Liver (tissue), 9 donors: ENCODE results near the gene TMEM63C. TPM values are rescaled to one million over a fixed set of nuclear protein-coding genes. Genes with fewer than 3 reads are reported as not detected.

Source experiments
- DNase-seq: peaks from one replicate; pipeline ENCODE4 v3.0.0-alpha.2; 2017; ENCODE audit warnings: low spot score
- H3K27ac ChIP-seq, 2 donors: one replicate each; pipeline ENCODE4 v1.7.0; 2013; ENCODE audit warnings: inconsistent platforms in 2 of 2, low read length in 2 of 2, control low read depth in 1 of 2, low read depth in 1 of 2, mild to moderate bottlenecking in 1 of 2
- H3K27me3 ChIP-seq, 4 donors: one replicate each; pipeline versions ENCODE4 v1.6.1 to v1.7.0; 2013; ENCODE audit warnings: low read length in 3 of 4, inconsistent platforms in 1 of 4, mild to moderate bottlenecking in 1 of 4, moderate library complexity in 1 of 4; ENCODE audit not compliant: control insufficient read depth in 4 of 4, insufficient read depth in 4 of 4
- H3K36me3 ChIP-seq, 4 donors: one replicate each; pipeline versions ENCODE4 v1.6.1 to v1.7.0; 2013; ENCODE audit warnings: low read length in 3 of 4, mild to moderate bottlenecking in 3 of 4, low read depth in 1 of 4, moderate library complexity in 1 of 4; ENCODE audit not compliant: control insufficient read depth in 4 of 4, insufficient read depth in 3 of 4
- H3K4me1 ChIP-seq, 4 donors: one replicate each; pipeline versions ENCODE4 v1.6.1 to v1.7.0; 2013; ENCODE audit warnings: low read length in 3 of 4, mild to moderate bottlenecking in 3 of 4, moderate library complexity in 1 of 4; ENCODE audit not compliant: control insufficient read depth in 4 of 4, insufficient read depth in 4 of 4
- H3K4me3 ChIP-seq, 3 donors: one replicate each; pipeline versions ENCODE4 v1.6.1 to v1.7.0; 2013; ENCODE audit warnings: low read length in 3 of 3, control low read depth in 1 of 3, low read depth in 1 of 3, mild to moderate bottlenecking in 1 of 3
- H3K9ac ChIP-seq, 2 donors: one replicate each; pipeline ENCODE4 v1.7.0; 2013; ENCODE audit warnings: low read length in 2 of 2, mild to moderate bottlenecking in 2 of 2, moderate library complexity in 2 of 2, control low read depth in 1 of 2, low read depth in 1 of 2
- H3K9me3 ChIP-seq, 4 donors: one replicate each; pipeline versions ENCODE4 v1.6.1 to v1.7.0; 2013; ENCODE audit warnings: low read length in 3 of 4; ENCODE audit not compliant: control insufficient read depth in 4 of 4
- EGR1 ChIP-seq, 2 donors: IDR thresholded peaks; 2 replicates each; pipeline ENCODE4 v1.6.1; 2016 to 2018; ENCODE audit warnings: antibody characterized with exemption in 2 of 2, low read depth in 2 of 2
- FOXA1 ChIP-seq: IDR thresholded peaks from 2 replicates; pipeline ENCODE4 v1.6.1; 2016; ENCODE audit warnings: antibody characterized with exemption
- FOXA2 ChIP-seq: IDR thresholded peaks from 2 replicates; pipeline ENCODE4 v1.6.1; 2016; ENCODE audit warnings: antibody characterized with exemption
- GABPA ChIP-seq, 2 donors: IDR thresholded peaks in 1 of 2; conservative IDR thresholded peaks in 1 of 2; 2 replicates each; pipeline ENCODE4 v1.6.1; 2016; ENCODE audit warnings: antibody characterized with exemption in 2 of 2, mild to moderate bottlenecking in 1 of 2, moderate library complexity in 1 of 2
- HNF4A ChIP-seq, 2 donors: conservative IDR thresholded peaks; 2 replicates each; pipeline ENCODE4 v1.6.1; 2016; ENCODE audit warnings: antibody characterized with exemption in 2 of 2, mild to moderate bottlenecking in 2 of 2
- HNF4G ChIP-seq: IDR thresholded peaks from 2 replicates; pipeline ENCODE4 v1.6.1; 2016; ENCODE audit warnings: antibody characterized with exemption
- NR2F2 ChIP-seq: IDR thresholded peaks from 2 replicates; pipeline ENCODE4 v1.6.1; 2016; ENCODE audit warnings: antibody characterized with exemption
- RXRA ChIP-seq, 2 donors: IDR thresholded peaks; 2 replicates each; pipeline ENCODE4 v1.6.1; 2017 to 2018; ENCODE audit warnings: antibody characterized with exemption in 2 of 2, mild to moderate bottlenecking in 1 of 2
- SP1 ChIP-seq: IDR thresholded peaks from 2 replicates; pipeline ENCODE4 v1.6.1; 2018; ENCODE audit warnings: antibody characterized with exemption, mild to moderate bottlenecking
- TAF1 ChIP-seq: conservative IDR thresholded peaks from 2 replicates; pipeline ENCODE4 v1.6.1; 2016; ENCODE audit warnings: antibody characterized with exemption, mild to moderate bottlenecking
- WGBS: extraction: QIAGEN DNeasy Blood & Tissue Kit; methylation state at CpG from one replicate; pipeline ENCODE4 v1.1.7; 2013; 5-methylcytosine and 5-hydroxymethylcytosine counted together
- polyA plus RNA-seq, 2 donors: library from polyadenylated mRNA; stranded (reverse) in 1 of 2; unstranded in 1 of 2; fragments of 200-250 nt in 1 of 2; fragments of >200 nt in 1 of 2; fragmentation: Nextera tagmentation in 1 of 2; extraction: Ambion mirVana in 1 of 2; gene quantifications; one replicate each; pipeline versions ENCODE4 v1.2.1 to v1.2.3, GENCODE V29; 2013 to 2015
- total RNA-seq, 2 donors: library from RNA; depleted of rRNA; stranded (reverse); fragments of >200 nt; gene quantifications; one replicate each; pipeline ENCODE4 v1.2.3, GENCODE V29; 2014
- TF ChIP-seq, protein P1 (sequence below): IDR thresholded peaks from 2 replicates; pipeline ENCODE4 v1.6.1; 2016; ENCODE audit warnings: antibody characterized with exemption
- TF ChIP-seq, protein P2 (sequence below): IDR thresholded peaks from 2 replicates; pipeline ENCODE4 v1.6.1; 2016; ENCODE audit warnings: antibody characterized with exemption
- TF ChIP-seq, protein P3 (sequence below): fragments of 150-350 bp; IDR thresholded peaks from 2 replicates; pipeline ENCODE4 v1.5.1; 2017; ENCODE audit warnings: improper control_type of control experiment, low read depth, low read length; ENCODE audit not compliant: missing input control
- TF ChIP-seq, protein P4 (sequence below): IDR thresholded peaks from 2 replicates; pipeline ENCODE4 v1.6.1; 2016; ENCODE audit warnings: antibody characterized with exemption
- TF ChIP-seq, protein P5 (sequence below): IDR thresholded peaks from 2 replicates; pipeline ENCODE4 v1.6.1; 2016; ENCODE audit warnings: antibody characterized with exemption, mild to moderate bottlenecking
- donor health status: healthy.
- donor health status: healthy.
- donor health status: healthy.
- donor health status: healthy.
- donor health status: healthy.

Gene TMEM63C
- total and polyA plus RNA-seq, 4 donors, result 0.13 to 1.6 (median 0.25) TPM; not detected in 1

DNA sequence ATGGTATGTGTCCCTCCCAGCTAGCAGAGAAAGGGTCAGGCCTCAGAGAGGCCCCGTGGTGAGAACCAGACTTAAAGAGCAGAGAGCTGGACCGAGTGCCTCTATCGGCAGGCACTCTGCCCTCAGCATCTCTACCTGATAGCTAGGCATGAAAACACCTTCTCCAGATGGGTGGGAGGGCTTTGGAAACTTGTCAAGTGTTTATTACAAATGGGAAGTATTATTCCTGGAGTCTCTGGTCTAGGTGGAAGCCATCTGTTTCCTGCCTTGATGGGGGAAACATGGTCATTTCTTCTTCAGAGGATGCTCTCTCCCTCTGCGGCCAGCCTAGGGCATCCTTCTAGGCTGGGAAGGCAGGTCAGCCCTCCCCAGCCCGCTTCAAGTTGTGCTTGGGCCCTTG, 2.3 kb downstream of the TMEM63C start:
- no peak for DNase-seq
- Histone ChIP-seq H3K4me3 (no peak overlapping the region), H3K27me3 (peaks cover 0 to 2% (median 0%) of the 10 kb centered on the region in 4 donors), H3K9me3 (no peaks in the 10 kb centered on the region), H3K27ac (no peak overlapping the region), H3K36me3 (no peaks in the 10 kb centered on the region), H3K4me1 (peaks cover 5 to 11% (median 7%) of the 10 kb centered on the region in 4 donors), H3K9ac (no peak overlapping the region)
- WGBS, result 65% methylated on average over 5 of the region's 5 CpGs
- no peak for TF ChIP-seq EGR1 (IDR thresholded peaks at IDR 0.05; ENCODE audit: low read depth in 2 of 2)
- TF ChIP-seq, protein P1, sequence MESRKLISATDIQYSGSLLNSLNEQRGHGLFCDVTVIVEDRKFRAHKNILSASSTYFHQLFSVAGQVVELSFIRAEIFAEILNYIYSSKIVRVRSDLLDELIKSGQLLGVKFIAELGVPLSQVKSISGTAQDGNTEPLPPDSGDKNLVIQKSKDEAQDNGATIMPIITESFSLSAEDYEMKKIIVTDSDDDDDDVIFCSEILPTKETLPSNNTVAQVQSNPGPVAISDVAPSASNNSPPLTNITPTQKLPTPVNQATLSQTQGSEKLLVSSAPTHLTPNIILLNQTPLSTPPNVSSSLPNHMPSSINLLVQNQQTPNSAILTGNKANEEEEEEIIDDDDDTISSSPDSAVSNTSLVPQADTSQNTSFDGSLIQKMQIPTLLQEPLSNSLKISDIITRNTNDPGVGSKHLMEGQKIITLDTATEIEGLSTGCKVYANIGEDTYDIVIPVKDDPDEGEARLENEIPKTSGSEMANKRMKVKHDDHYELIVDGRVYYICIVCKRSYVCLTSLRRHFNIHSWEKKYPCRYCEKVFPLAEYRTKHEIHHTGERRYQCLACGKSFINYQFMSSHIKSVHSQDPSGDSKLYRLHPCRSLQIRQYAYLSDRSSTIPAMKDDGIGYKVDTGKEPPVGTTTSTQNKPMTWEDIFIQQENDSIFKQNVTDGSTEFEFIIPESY, result no peak
- no peak for TF ChIP-seq FOXA2
- TF ChIP-seq, protein P2, sequence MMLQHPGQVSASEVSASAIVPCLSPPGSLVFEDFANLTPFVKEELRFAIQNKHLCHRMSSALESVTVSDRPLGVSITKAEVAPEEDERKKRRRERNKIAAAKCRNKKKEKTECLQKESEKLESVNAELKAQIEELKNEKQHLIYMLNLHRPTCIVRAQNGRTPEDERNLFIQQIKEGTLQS, result no peak
- TF ChIP-seq, protein P3, sequence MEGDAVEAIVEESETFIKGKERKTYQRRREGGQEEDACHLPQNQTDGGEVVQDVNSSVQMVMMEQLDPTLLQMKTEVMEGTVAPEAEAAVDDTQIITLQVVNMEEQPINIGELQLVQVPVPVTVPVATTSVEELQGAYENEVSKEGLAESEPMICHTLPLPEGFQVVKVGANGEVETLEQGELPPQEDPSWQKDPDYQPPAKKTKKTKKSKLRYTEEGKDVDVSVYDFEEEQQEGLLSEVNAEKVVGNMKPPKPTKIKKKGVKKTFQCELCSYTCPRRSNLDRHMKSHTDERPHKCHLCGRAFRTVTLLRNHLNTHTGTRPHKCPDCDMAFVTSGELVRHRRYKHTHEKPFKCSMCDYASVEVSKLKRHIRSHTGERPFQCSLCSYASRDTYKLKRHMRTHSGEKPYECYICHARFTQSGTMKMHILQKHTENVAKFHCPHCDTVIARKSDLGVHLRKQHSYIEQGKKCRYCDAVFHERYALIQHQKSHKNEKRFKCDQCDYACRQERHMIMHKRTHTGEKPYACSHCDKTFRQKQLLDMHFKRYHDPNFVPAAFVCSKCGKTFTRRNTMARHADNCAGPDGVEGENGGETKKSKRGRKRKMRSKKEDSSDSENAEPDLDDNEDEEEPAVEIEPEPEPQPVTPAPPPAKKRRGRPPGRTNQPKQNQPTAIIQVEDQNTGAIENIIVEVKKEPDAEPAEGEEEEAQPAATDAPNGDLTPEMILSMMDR, result no peak
- no peak for TF ChIP-seq GABPA (IDR thresholded peaks at IDR 0.05 in 1 of 2, conservative IDR thresholded peaks at IDR 0.05 in 1 of 2)
- TF ChIP-seq, protein P4, sequence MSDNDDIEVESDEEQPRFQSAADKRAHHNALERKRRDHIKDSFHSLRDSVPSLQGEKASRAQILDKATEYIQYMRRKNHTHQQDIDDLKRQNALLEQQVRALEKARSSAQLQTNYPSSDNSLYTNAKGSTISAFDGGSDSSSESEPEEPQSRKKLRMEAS, result no peak
- TF ChIP-seq, protein P5, sequence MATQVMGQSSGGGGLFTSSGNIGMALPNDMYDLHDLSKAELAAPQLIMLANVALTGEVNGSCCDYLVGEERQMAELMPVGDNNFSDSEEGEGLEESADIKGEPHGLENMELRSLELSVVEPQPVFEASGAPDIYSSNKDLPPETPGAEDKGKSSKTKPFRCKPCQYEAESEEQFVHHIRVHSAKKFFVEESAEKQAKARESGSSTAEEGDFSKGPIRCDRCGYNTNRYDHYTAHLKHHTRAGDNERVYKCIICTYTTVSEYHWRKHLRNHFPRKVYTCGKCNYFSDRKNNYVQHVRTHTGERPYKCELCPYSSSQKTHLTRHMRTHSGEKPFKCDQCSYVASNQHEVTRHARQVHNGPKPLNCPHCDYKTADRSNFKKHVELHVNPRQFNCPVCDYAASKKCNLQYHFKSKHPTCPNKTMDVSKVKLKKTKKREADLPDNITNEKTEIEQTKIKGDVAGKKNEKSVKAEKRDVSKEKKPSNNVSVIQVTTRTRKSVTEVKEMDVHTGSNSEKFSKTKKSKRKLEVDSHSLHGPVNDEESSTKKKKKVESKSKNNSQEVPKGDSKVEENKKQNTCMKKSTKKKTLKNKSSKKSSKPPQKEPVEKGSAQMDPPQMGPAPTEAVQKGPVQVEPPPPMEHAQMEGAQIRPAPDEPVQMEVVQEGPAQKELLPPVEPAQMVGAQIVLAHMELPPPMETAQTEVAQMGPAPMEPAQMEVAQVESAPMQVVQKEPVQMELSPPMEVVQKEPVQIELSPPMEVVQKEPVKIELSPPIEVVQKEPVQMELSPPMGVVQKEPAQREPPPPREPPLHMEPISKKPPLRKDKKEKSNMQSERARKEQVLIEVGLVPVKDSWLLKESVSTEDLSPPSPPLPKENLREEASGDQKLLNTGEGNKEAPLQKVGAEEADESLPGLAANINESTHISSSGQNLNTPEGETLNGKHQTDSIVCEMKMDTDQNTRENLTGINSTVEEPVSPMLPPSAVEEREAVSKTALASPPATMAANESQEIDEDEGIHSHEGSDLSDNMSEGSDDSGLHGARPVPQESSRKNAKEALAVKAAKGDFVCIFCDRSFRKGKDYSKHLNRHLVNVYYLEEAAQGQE, result no peak
- no peak for TF ChIP-seq NR2F2
- no peak for TF ChIP-seq HNF4G
- TF ChIP-seq FOXA1, result no peak
- no peak for TF ChIP-seq TAF1
- TF ChIP-seq RXRA (IDR thresholded peaks at IDR 0.05), result no peak
- TF ChIP-seq SP1, result no peak
- no peak for TF ChIP-seq HNF4A (conservative IDR thresholded peaks at IDR 0.05)
